Measurements from ENCODE around the gene ELMO1.

GRCh38 chr7:37427276-37427940, 21.3 kb downstream of the ELMO1 start:
- TF ChIP-seq, protein P1, sequence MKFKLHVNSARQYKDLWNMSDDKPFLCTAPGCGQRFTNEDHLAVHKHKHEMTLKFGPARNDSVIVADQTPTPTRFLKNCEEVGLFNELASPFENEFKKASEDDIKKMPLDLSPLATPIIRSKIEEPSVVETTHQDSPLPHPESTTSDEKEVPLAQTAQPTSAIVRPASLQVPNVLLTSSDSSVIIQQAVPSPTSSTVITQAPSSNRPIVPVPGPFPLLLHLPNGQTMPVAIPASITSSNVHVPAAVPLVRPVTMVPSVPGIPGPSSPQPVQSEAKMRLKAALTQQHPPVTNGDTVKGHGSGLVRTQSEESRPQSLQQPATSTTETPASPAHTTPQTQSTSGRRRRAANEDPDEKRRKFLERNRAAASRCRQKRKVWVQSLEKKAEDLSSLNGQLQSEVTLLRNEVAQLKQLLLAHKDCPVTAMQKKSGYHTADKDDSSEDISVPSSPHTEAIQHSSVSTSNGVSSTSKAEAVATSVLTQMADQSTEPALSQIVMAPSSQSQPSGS (CRISPR knock-in tag; IDR thresholded peaks at IDR 0.05), result no peak
- TF ChIP-seq, protein P2, sequence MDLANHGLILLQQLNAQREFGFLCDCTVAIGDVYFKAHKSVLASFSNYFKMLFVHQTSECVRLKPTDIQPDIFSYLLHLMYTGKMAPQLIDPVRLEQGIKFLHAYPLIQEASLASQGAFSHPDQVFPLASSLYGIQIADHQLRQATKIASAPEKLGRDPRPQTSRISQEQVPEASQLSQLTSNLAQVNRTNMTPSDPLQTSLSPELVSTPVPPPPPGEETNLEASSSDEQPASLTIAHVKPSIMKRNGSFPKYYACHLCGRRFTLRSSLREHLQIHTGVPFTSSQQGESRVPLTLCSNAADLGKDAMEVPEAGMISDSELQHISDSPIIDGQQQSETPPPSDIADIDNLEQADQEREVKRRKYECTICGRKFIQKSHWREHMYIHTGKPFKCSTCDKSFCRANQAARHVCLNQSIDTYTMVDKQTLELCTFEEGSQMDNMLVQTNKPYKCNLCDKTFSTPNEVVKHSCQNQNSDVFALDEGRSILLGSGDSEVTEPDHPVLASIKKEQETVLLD (CRISPR knock-in tag; IDR thresholded peaks at IDR 0.05; ENCODE audit: low read depth), result no peak
- TF ChIP-seq ZNF589 (CRISPR knock-in tag; conservative IDR thresholded peaks at IDR 0.05) (no peak), KDM6A (CRISPR knock-in tag; IDR thresholded peaks at IDR 0.05; ENCODE audit: low read depth) (no peak), CHD2 (IDR thresholded peaks at IDR 0.05; ENCODE audit: low read depth, low read length) (no peak), CSRNP1 (CRISPR knock-in tag; IDR thresholded peaks at IDR 0.05) (no peak)
- TF ChIP-seq, protein P3, sequence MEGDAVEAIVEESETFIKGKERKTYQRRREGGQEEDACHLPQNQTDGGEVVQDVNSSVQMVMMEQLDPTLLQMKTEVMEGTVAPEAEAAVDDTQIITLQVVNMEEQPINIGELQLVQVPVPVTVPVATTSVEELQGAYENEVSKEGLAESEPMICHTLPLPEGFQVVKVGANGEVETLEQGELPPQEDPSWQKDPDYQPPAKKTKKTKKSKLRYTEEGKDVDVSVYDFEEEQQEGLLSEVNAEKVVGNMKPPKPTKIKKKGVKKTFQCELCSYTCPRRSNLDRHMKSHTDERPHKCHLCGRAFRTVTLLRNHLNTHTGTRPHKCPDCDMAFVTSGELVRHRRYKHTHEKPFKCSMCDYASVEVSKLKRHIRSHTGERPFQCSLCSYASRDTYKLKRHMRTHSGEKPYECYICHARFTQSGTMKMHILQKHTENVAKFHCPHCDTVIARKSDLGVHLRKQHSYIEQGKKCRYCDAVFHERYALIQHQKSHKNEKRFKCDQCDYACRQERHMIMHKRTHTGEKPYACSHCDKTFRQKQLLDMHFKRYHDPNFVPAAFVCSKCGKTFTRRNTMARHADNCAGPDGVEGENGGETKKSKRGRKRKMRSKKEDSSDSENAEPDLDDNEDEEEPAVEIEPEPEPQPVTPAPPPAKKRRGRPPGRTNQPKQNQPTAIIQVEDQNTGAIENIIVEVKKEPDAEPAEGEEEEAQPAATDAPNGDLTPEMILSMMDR (CRISPR knock-in tag; IDR thresholded peaks at IDR 0.05), result no peak

Data from HepG2 (cell line).